GM12878 (cell line): ENCODE results near the gene TARDBP. TPM values are rescaled to one million over a fixed set of nuclear protein-coding genes. Genes with fewer than 3 reads are reported as not detected.

Source experiments
- BRCA1 ChIP-seq: IDR thresholded peaks from 2 replicates; pipeline ENCODE4 v1.6.1; 2011; ENCODE audit warnings: low read depth, low read length, improper control_type of control experiment
- CBX3 ChIP-seq: fragments of 200-600 bp; sonication (generic); IDR thresholded peaks from 2 replicates; pipeline ENCODE4 v1.6.1; 2016; ENCODE audit warnings: low read depth, borderline replicate concordance
- CBX5 ChIP-seq: sonication (generic); IDR thresholded peaks from 2 replicates; pipeline ENCODE4 v1.6.1; 2016; ENCODE audit warnings: low read depth, moderate library complexity, mild to moderate bottlenecking, inconsistent platforms
- EED ChIP-seq: sonication (generic); IDR thresholded peaks from 2 replicates; pipeline ENCODE4 v1.6.1; 2016; ENCODE audit warnings: antibody characterized with exemption, low read depth
- FOXK2 ChIP-seq: fragments of 450-650 bp; IDR thresholded peaks from 2 replicates; pipeline ENCODE4 v1.6.1; 2017; ENCODE audit warnings: mild to moderate bottlenecking, moderate library complexity
- GABPA ChIP-seq: IDR thresholded peaks from 2 replicates; pipeline ENCODE4 v1.6.1; 2014; ENCODE audit warnings: antibody characterized with exemption, low read depth, mild to moderate bottlenecking, inconsistent platforms
- IKZF1 ChIP-seq: fragments of 450-650 bp; conservative IDR thresholded peaks from 2 replicates; pipeline ENCODE4 v1.6.1; 2017; ENCODE audit warnings: antibody characterized with exemption, mild to moderate bottlenecking
- NBN ChIP-seq: fragments of 450-650 bp; IDR thresholded peaks from 2 replicates; pipeline ENCODE4 v1.6.1; 2016
- PAX8 ChIP-seq: fragments of 450-650 bp; IDR thresholded peaks from 2 replicates; pipeline ENCODE4 v1.6.1; 2017; ENCODE audit warnings: mild to moderate bottlenecking, moderate library complexity
- PML ChIP-seq: IDR thresholded peaks from 2 replicates; pipeline ENCODE4 v1.6.1; 2012; ENCODE audit warnings: low read length, inconsistent platforms
- SMC3 ChIP-seq: IDR thresholded peaks from 2 replicates; pipeline ENCODE4 v1.6.1; 2011; ENCODE audit warnings: low read length, improper control_type of control experiment, borderline replicate concordance
- TCF7 ChIP-seq: IDR thresholded peaks from 2 replicates; pipeline ENCODE4 v1.6.1; 2014; ENCODE audit warnings: antibody characterized with exemption, borderline replicate concordance
- ZNF217 ChIP-seq: fragments of 450-650 bp; IDR thresholded peaks from 2 replicates; pipeline ENCODE4 v1.6.1; 2017; ENCODE audit warnings: antibody characterized with exemption, mild to moderate bottlenecking
- ZNF24 ChIP-seq: fragments of 450-650 bp; IDR thresholded peaks from 2 replicates; pipeline ENCODE4 v1.6.1; 2017; ENCODE audit warnings: antibody characterized with exemption, mild to moderate bottlenecking
- ZNF274 ChIP-seq: IDR thresholded peaks from one replicate; pipeline ENCODE4 v1.8.0; 2011; ENCODE audit not compliant: insufficient read length, insufficient read depth
- polyA plus RNA-seq, 11 experiments: library from polyadenylated mRNA; depleted of rRNA in 4 of 11; unstranded in 6 of 11; stranded (reverse) in 5 of 11; fragments of >200 nt; fragmentation: Nextera tagmentation in 4 of 11; fragmentation: Illumina TruSeq in 1 of 11; extraction: Ambion mirVana in 4 of 11; extraction: Trizol in 1 of 11; gene quantifications; 1 replicate in 1 of 11; 2 replicates in 10 of 11; pipeline versions ENCODE4 v1.2.1 to v1.2.3, GENCODE V29; 2011 to 2016; ENCODE audit warnings: inconsistent platforms in 2 of 11, missing spikeins in 2 of 11, low read depth in 1 of 11
- total RNA-seq, 4 experiments: library from RNA; depleted of rRNA in 3 of 4; stranded (reverse); fragments of >200 nt in 3 of 4; fragmentation: Illumina TruSeq in 1 of 4; extraction: Trizol in 1 of 4; gene quantifications; 2 replicates each; pipeline versions ENCODE4 v1.2.1 to v1.2.3, GENCODE V29; 2013 to 2021
- TF ChIP-seq, protein P1 (sequence below): IDR thresholded peaks from 2 replicates; pipeline ENCODE4 v1.6.1; 2012; ENCODE audit warnings: low read length, inconsistent platforms
- TF ChIP-seq, protein P2 (sequence below): fragments of 150-350 bp; IDR thresholded peaks from 2 replicates; pipeline ENCODE4 v1.6.1; 2014; ENCODE audit warnings: mild to moderate bottlenecking, low read depth, low read length
- TF ChIP-seq, protein P3 (sequence below): fragments of 450-650 bp; formaldehyde crosslinking; IDR thresholded peaks from 2 replicates; pipeline ENCODE4 v1.4.0; 2020; ENCODE audit warnings: mild to moderate bottlenecking, moderate library complexity
- TF ChIP-seq, protein P4 (sequence below): fragments of 450-650 bp; IDR thresholded peaks from 2 replicates; pipeline ENCODE4 v1.6.1; 2017; ENCODE audit warnings: mild to moderate bottlenecking
- TF ChIP-seq, protein P5 (sequence below): IDR thresholded peaks from 2 replicates; pipeline ENCODE4 v1.6.1; 2012; ENCODE audit warnings: low read depth, low read length, improper control_type of control experiment

TARDBP gene
- total and polyA plus RNA-seq, 10 of the 15 experiments (the other 5 are each of a cell fraction or from before 2014, with no cell fraction given) = 55.6 to 318 (median 192) TPM

DNA sequence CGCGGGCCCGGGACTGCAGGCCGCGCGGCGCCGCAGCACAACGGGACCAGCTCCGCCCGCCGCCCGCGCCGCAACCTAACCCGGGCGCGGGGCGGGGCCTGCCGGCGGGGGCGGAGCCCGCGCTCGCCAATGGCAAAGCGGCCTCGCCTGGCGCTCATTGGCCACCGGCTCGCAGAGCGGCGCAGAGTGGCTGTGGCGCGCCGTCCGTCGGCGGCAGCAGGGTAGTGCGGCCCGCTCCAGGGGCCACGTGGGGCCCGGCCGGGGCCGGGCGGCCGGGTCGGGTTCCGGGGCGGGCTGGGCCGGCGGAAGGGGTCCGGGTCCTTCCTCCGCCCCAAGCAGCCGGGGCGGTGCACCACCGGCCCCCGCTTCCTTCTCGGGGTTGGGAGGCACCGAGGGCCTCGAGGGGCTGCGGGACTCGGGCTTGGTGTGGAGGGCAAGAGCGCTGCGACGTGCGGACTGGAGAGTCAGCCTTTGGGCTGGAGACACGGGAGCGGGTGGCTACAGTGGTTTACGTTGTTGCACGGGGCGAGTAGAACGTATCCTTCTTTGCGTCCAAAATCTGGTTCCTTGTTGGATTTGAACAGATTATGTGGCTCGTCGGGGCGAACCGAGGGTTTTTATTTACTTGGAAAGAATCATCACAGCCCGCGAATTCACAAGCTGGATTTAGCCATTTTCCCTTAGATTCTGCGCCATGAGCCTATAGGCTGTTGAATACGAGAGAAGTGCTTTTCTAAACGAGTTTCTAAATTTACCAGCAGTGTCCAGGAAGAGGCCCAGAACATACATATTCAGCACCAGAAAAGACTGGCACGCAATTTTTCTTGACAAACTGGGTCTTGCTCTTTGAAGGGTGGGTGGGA is 47.7 kb downstream of the TARDBP start, which contains the start of gene SRM (continued):
- TF ChIP-seq GABPA (peak; percentile 73), BRCA1 (no peak), ZNF24 (no peak), TCF7 (no peak), PML (0 out of 2 replicates have a peak, but pooled peaks have one; percentile 54), CBX5 (no peak), SMC3 (no peak), NBN (no peak), IKZF1 (peak; percentile 69), ZNF217 (0 out of 2 replicates have a peak, but pooled peaks have one; percentile 46), ZNF274 (no peak), PAX8 (no peak), CBX3 (no peak), FOXK2 (no peak), EED (no peak)
- TF ChIP-seq, protein P1, sequence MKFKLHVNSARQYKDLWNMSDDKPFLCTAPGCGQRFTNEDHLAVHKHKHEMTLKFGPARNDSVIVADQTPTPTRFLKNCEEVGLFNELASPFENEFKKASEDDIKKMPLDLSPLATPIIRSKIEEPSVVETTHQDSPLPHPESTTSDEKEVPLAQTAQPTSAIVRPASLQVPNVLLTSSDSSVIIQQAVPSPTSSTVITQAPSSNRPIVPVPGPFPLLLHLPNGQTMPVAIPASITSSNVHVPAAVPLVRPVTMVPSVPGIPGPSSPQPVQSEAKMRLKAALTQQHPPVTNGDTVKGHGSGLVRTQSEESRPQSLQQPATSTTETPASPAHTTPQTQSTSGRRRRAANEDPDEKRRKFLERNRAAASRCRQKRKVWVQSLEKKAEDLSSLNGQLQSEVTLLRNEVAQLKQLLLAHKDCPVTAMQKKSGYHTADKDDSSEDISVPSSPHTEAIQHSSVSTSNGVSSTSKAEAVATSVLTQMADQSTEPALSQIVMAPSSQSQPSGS = no peak
- TF ChIP-seq, protein P2, sequence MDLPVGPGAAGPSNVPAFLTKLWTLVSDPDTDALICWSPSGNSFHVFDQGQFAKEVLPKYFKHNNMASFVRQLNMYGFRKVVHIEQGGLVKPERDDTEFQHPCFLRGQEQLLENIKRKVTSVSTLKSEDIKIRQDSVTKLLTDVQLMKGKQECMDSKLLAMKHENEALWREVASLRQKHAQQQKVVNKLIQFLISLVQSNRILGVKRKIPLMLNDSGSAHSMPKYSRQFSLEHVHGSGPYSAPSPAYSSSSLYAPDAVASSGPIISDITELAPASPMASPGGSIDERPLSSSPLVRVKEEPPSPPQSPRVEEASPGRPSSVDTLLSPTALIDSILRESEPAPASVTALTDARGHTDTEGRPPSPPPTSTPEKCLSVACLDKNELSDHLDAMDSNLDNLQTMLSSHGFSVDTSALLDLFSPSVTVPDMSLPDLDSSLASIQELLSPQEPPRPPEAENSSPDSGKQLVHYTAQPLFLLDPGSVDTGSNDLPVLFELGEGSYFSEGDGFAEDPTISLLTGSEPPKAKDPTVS = no peak
- TF ChIP-seq, protein P3, sequence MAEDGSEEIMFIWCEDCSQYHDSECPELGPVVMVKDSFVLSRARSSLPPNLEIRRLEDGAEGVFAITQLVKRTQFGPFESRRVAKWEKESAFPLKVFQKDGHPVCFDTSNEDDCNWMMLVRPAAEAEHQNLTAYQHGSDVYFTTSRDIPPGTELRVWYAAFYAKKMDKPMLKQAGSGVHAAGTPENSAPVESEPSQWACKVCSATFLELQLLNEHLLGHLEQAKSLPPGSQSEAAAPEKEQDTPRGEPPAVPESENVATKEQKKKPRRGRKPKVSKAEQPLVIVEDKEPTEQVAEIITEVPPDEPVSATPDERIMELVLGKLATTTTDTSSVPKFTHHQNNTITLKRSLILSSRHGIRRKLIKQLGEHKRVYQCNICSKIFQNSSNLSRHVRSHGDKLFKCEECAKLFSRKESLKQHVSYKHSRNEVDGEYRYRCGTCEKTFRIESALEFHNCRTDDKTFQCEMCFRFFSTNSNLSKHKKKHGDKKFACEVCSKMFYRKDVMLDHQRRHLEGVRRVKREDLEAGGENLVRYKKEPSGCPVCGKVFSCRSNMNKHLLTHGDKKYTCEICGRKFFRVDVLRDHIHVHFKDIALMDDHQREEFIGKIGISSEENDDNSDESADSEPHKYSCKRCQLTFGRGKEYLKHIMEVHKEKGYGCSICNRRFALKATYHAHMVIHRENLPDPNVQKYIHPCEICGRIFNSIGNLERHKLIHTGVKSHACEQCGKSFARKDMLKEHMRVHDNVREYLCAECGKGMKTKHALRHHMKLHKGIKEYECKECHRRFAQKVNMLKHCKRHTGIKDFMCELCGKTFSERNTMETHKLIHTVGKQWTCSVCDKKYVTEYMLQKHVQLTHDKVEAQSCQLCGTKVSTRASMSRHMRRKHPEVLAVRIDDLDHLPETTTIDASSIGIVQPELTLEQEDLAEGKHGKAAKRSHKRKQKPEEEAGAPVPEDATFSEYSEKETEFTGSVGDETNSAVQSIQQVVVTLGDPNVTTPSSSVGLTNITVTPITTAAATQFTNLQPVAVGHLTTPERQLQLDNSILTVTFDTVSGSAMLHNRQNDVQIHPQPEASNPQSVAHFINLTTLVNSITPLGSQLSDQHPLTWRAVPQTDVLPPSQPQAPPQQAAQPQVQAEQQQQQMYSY (CRISPR knock-in tag) = no peak
- TF ChIP-seq, protein P4, sequence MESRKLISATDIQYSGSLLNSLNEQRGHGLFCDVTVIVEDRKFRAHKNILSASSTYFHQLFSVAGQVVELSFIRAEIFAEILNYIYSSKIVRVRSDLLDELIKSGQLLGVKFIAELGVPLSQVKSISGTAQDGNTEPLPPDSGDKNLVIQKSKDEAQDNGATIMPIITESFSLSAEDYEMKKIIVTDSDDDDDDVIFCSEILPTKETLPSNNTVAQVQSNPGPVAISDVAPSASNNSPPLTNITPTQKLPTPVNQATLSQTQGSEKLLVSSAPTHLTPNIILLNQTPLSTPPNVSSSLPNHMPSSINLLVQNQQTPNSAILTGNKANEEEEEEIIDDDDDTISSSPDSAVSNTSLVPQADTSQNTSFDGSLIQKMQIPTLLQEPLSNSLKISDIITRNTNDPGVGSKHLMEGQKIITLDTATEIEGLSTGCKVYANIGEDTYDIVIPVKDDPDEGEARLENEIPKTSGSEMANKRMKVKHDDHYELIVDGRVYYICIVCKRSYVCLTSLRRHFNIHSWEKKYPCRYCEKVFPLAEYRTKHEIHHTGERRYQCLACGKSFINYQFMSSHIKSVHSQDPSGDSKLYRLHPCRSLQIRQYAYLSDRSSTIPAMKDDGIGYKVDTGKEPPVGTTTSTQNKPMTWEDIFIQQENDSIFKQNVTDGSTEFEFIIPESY = no peak
- TF ChIP-seq, protein P5, sequence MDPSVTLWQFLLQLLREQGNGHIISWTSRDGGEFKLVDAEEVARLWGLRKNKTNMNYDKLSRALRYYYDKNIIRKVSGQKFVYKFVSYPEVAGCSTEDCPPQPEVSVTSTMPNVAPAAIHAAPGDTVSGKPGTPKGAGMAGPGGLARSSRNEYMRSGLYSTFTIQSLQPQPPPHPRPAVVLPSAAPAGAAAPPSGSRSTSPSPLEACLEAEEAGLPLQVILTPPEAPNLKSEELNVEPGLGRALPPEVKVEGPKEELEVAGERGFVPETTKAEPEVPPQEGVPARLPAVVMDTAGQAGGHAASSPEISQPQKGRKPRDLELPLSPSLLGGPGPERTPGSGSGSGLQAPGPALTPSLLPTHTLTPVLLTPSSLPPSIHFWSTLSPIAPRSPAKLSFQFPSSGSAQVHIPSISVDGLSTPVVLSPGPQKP = no peak
